ENCODE data around the gene RAB3IL1.

The RAB3IL1 gene

GRCh38 chr11:61874853-61875252 lies 42.5 kb downstream of the RAB3IL1 start (continued):
- TF ChIP-seq ZBTB49 (tag by site-specific recombination; IDR thresholded peaks at IDR 0.05; ENCODE audit: low read depth) (no peak), TCF7L2 (IDR thresholded peaks at IDR 0.05; ENCODE audit: borderline replicate concordance, low read depth, low read length) (no peak), ZBTB17 (tag by site-specific recombination; IDR thresholded peaks at IDR 0.05) (no peak)

GRCh38 chr11:61874377-61874809 lies 43.0 kb downstream of the RAB3IL1 start:
- TF ChIP-seq ZNF549 (tag by site-specific recombination; IDR thresholded peaks at IDR 0.05) (no peak), GLI2 (tag by site-specific recombination; IDR thresholded peaks at IDR 0.05; ENCODE audit: borderline replicate concordance, low read depth) (no peak), ZNF488 (tag by site-specific recombination; IDR thresholded peaks at IDR 0.05) (no peak), ZNF302 (tag by site-specific recombination; IDR thresholded peaks at IDR 0.05; ENCODE audit: low read depth) (no peak), BCL11B (tag by site-specific recombination; IDR thresholded peaks at IDR 0.05; ENCODE audit: low read depth) (no peak), ZNF48 (tag by site-specific recombination; IDR thresholded peaks at IDR 0.05) (no peak), ZNF138 (tag by site-specific recombination; IDR thresholded peaks at IDR 0.05; ENCODE audit: borderline replicate concordance) (no peak), ZBTB6 (tag by site-specific recombination; IDR thresholded peaks at IDR 0.05) (no peak), ZNF266 (tag by site-specific recombination; IDR thresholded peaks at IDR 0.05; ENCODE audit: low read depth) (no peak), ZNF114 (tag by site-specific recombination; IDR thresholded peaks at IDR 0.05) (no peak), PRDM4 (tag by site-specific recombination; IDR thresholded peaks at IDR 0.05) (no peak), ZNF704 (tag by site-specific recombination; IDR thresholded peaks at IDR 0.05) (no peak), EGR2 (tag by site-specific recombination; IDR thresholded peaks at IDR 0.05; ENCODE audit: low read depth) (no peak)
- Histone ChIP-seq H3K4me1 (ENCODE audit: control insufficient read depth, insufficient read depth, low read length) (no peaks in the 10 kb centered on the region), H3K27ac (ENCODE audit: extremely low read depth, low read depth, low read length) (no peak overlapping the region), H3K9me3 (ENCODE audit: control insufficient read depth, insufficient read depth, low read depth, low read length) (no peaks in the 10 kb centered on the region), H3K4me3 (ENCODE audit: low read depth, low read length) (no peak overlapping the region), H3K36me3 (ENCODE audit: control insufficient read depth in 2 of 2, insufficient read depth in 1 of 2, low read length in 2 of 2) (no peaks in the 10 kb centered on the region)
- ChIA-PET POLR2A (interaction anchor here (0.6 kb wide), 2 partner anchors 55 to 81 kb away, joined by 3 to 4 read pairs; partner anchors contain the start of genes FEN1 and TMEM258), CTCF (interaction anchor here (1.0 to 6.4 kb wide), 7 partner anchors 9 to 234 kb away, joined by 3 to 64 read pairs (median 4); no protein-coding TSS in a partner anchor)
